Endothelial cell of umbilical vein (primary cell): ENCODE data around the gene ROPN1B. TPM values are rescaled to one million over a fixed set of nuclear protein-coding genes. Genes with fewer than 3 reads are reported as not detected.

ENCODE experiments used
- BruUV-seq: library from RNA; stranded (reverse); fragments of 400-500 nt; replicated peaks from 2 replicates; lab custom pipeline; 2021; lab: Mats Ljungman, UMichigan
- CTCF ChIA-PET: fragments of 300-600, 350-600 bp; sonication (Branson Sonifier 250); formaldehyde crosslinking; loops from one replicate; lab custom pipeline; 2021; ENCODE audit warnings: antibody characterized with exemption, inconsistent platforms; lab: Charles Lee
- POLR2A ChIA-PET: fragments of 300-600, 350-600 bp; sonication (Branson Sonifier 250); formaldehyde crosslinking; loops from one replicate; lab custom pipeline; 2021; ENCODE audit warnings: antibody characterized with exemption, inconsistent platforms; lab: Charles Lee
- DNase-seq: peaks from one replicate; pipeline ENCODE4 v3.0.0-alpha.2; 2011; ENCODE audit warnings: low read depth, low spot score
- FAIRE-seq: peaks from 2 replicates; lab custom pipeline; 2011; peaks lifted over from hg19 to GRCh38; lab: Jason Lieb, UNC
- H2AFZ ChIP-seq: 2 replicates; pipeline ENCODE4 v1.6.0; 2012; ENCODE audit warnings: low read depth, low read length, control low read depth, inconsistent platforms
- H3K27ac ChIP-seq: 2 replicates; pipeline ENCODE4 v1.5.1; 2011; ENCODE audit warnings: low read depth, mild to moderate bottlenecking, control low read depth, low read length, moderate library complexity; ENCODE audit not compliant: insufficient read depth
- H3K27me3 ChIP-seq, 2 experiments: 2 replicates each; pipeline versions ENCODE4 v1.6.0 to v1.6.1; 2011; ENCODE audit warnings: low read length in 2 of 2, mixed read lengths in 1 of 2; ENCODE audit not compliant: control insufficient read depth in 2 of 2, insufficient read depth in 2 of 2
- H3K36me3 ChIP-seq, 2 experiments: 2 replicates in 1 of 2; 3 replicates in 1 of 2; pipeline ENCODE4 v1.5.1; 2011; ENCODE audit warnings: low read length in 2 of 2, mild to moderate bottlenecking in 1 of 2, moderate library complexity in 1 of 2; ENCODE audit not compliant: control insufficient read depth in 2 of 2, insufficient read depth in 2 of 2; ENCODE audit errors: extremely low read depth in 1 of 2
- H3K4me1 ChIP-seq: 3 replicates; pipeline ENCODE4 v1.5.1; 2011; ENCODE audit warnings: mild to moderate bottlenecking, low read length; ENCODE audit not compliant: control insufficient read depth, insufficient read depth; ENCODE audit errors: extremely low read depth
- H3K4me2 ChIP-seq: 2 replicates; pipeline ENCODE4 v1.6.1; 2011; ENCODE audit warnings: low read length, control low read depth, mixed read lengths; ENCODE audit not compliant: insufficient read depth
- H3K4me3 ChIP-seq, 3 experiments: fragments of 200-600 bp in 1 of 3; sonication (generic), shearing (Covaris generic) in 1 of 3; replicated peaks in 1 of 3; 2 replicates each; pipeline ENCODE4 v1.5.1; 2011 to 2016; ENCODE audit warnings: control low read depth in 3 of 3, low read length in 3 of 3, mild to moderate bottlenecking in 2 of 3, inconsistent platforms in 1 of 3, low read depth in 1 of 3, moderate library complexity in 1 of 3; ENCODE audit not compliant: insufficient read depth in 1 of 3
- H3K79me2 ChIP-seq: 2 replicates; pipeline ENCODE4 v1.6.0; 2012; ENCODE audit warnings: low read length, inconsistent platforms; ENCODE audit not compliant: control insufficient read depth, insufficient read depth
- H3K9ac ChIP-seq: replicated peaks from 2 replicates; pipeline ENCODE3; 2011; ENCODE audit warnings: low read length, control low read depth; ENCODE audit not compliant: insufficient read depth; ENCODE audit errors: extremely low read depth
- H3K9me1 ChIP-seq: replicated peaks from 3 replicates; pipeline ENCODE4 v1.6.0; 2011; ENCODE audit warnings: mild to moderate bottlenecking, low read length; ENCODE audit not compliant: control insufficient read depth, insufficient read depth; ENCODE audit errors: extremely low read depth
- H3K9me3 ChIP-seq: replicated peaks from 2 replicates; pipeline ENCODE4 v1.5.1; 2012; ENCODE audit warnings: low read length, inconsistent platforms; ENCODE audit not compliant: control insufficient read depth, insufficient read depth
- H4K20me1 ChIP-seq: replicated peaks from 2 replicates; pipeline ENCODE3; 2011; ENCODE audit warnings: mild to moderate bottlenecking, low read length; ENCODE audit not compliant: control insufficient read depth, insufficient read depth; ENCODE audit errors: extremely low read depth
- CTCF ChIP-seq, 2 donors: IDR thresholded peaks; 1 replicate in 1 of 2; 2 replicates in 1 of 2; pipeline ENCODE4 v1.5.1; 2011; ENCODE audit warnings: low read length in 2 of 2, mild to moderate bottlenecking in 2 of 2, moderate library complexity in 2 of 2, control low read depth in 1 of 2, inconsistent platforms in 1 of 2, low read depth in 1 of 2; ENCODE audit not compliant: insufficient read depth in 1 of 2; ENCODE audit errors: extremely low read depth in 1 of 2
- EZH2 ChIP-seq: IDR thresholded peaks from 2 replicates; pipeline ENCODE4 v1.6.1; 2012; ENCODE audit warnings: borderline replicate concordance, low read depth, mild to moderate bottlenecking, moderate library complexity, low read length, inconsistent platforms; ENCODE audit not compliant: severe bottlenecking
- FOS ChIP-seq: IDR thresholded peaks from 2 replicates; pipeline ENCODE4 v1.6.1; 2011; ENCODE audit warnings: mild to moderate bottlenecking, low read length, moderate library complexity, borderline replicate concordance; ENCODE audit not compliant: insufficient read depth
- GATA2 ChIP-seq: IDR thresholded peaks from 2 replicates; pipeline ENCODE4 v1.7.0; 2011; ENCODE audit warnings: low read depth, mild to moderate bottlenecking, moderate library complexity, mixed read lengths, low read length; ENCODE audit not compliant: insufficient read length, insufficient read depth
- MYC ChIP-seq: IDR thresholded peaks from one replicate; pipeline ENCODE4 v1.6.1; 2011; ENCODE audit warnings: mild to moderate bottlenecking, low read depth, low read length
- POLR2AphosphoS5 ChIP-seq: IDR thresholded peaks from 2 replicates; pipeline ENCODE4 v1.6.1; 2012; ENCODE audit warnings: low read depth, mild to moderate bottlenecking, control low read depth, low read length, moderate library complexity; ENCODE audit not compliant: insufficient read depth
- dilution Hi-C: fragments of 300-500 bp; cut with MboI; formaldehyde crosslinking; loops from one replicate; pipeline ENCODE4 v1.15.0; 2019; ENCODE audit warnings: low sequenced_read_pairs; ENCODE audit not compliant: extremely low pct_ligation_motif_present
- intact Hi-C: fragments of 100-400 bp; cut with micrococcal nuclease; formaldehyde crosslinking; loops from one replicate; pipeline ENCODE4 v1.10.0; 2022
- polyA plus RNA-seq, 4 experiments: library from polyadenylated mRNA; depleted of rRNA in 3 of 4; stranded (reverse) in 3 of 4; unstranded in 1 of 4; fragments of >200 nt; gene quantifications; 2 replicates each; pipeline versions ENCODE4 v1.2.1 to v1.2.3, GENCODE V29; 2011 to 2012; ENCODE audit warnings: missing spikeins in 1 of 4
- total RNA-seq: library from RNA; stranded (reverse); gene quantifications from 2 replicates; pipeline ENCODE4 v1.2.3, GENCODE V29; 2021

The ROPN1B gene
- total and polyA plus RNA-seq, 2 donors (not counting 3 experiments of a cell fraction or from before 2014, with no cell fraction given) = not detected

DNA sequence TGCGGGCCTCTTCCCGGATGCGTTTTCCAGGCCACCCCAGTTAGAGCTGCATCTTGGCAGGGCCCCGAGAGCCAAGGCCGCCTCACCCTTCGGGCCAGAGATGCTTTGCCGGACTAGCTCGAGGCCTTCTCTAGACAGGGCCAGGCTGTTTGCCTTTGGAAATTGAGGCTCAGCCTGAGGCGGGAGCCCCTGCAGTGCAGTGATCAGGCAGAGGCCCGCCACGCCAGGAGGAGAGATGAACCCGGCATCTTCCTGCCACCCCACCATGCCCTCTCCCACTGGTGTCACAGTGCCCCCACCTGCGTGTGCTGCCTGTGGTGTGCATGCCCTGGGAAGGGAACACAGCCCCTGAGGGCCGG lies 8.9 kb upstream of the ROPN1B start:
- H3K36me3 ChIP-seq = no peaks in the 10 kb centered on the region
- no peaks in the 10 kb centered on the region for H3K4me1 ChIP-seq
- no TSS peak for BruUV-seq
- H3K27me3 ChIP-seq = peaks cover 3 to 4% of the 10 kb centered on the region in 2 experiments
- dilution Hi-C loops (no loop called here), intact Hi-C loops (no loop called here)
- no peak overlapping the region for H3K27ac ChIP-seq
- no peaks in the 10 kb centered on the region for H3K9me1 ChIP-seq
- CTCF ChIA-PET = no interaction called here
- no peak overlapping the region for H3K4me2 ChIP-seq
- H3K4me3 ChIP-seq = no peak overlapping the region
- no peaks in the 10 kb centered on the region for H4K20me1 ChIP-seq
- DNase-seq (no peak), FAIRE-seq (no peak)
- no peak for TF ChIP-seq MYC
- no peak for TF ChIP-seq POLR2AphosphoS5
- no peak for TF ChIP-seq FOS
- no peaks in the 10 kb centered on the region for H3K9me3 ChIP-seq
- POLR2A ChIA-PET = no interaction called here
- H3K9ac ChIP-seq = no peak overlapping the region
- no peak overlapping the region for H2AFZ ChIP-seq
- no peaks in the 10 kb centered on the region for H3K79me2 ChIP-seq

- Histone ChIP-seq H3K27ac (no peak overlapping the region), H3K4me1 (no peaks in the 10 kb centered on the region), H4K20me1 (no peaks in the 10 kb centered on the region), H3K36me3 (no peaks in the 10 kb centered on the region), H3K9me3 (no peaks in the 10 kb centered on the region), H3K9me1 (no peaks in the 10 kb centered on the region), H3K4me3 (no peak overlapping the region), H2AFZ (no peak overlapping the region), H3K27me3 (peaks cover 3 to 4% of the 10 kb centered on the region in 2 experiments), H3K4me2 (no peak overlapping the region), H3K79me2 (no peaks in the 10 kb centered on the region), H3K9ac (no peak overlapping the region)
- no peak for TF ChIP-seq GATA2
- no peak for TF ChIP-seq EZH2
- no peak for TF ChIP-seq CTCF (IDR thresholded peaks at IDR 0.05; ENCODE audit: extremely low read depth in 1 of 2, insufficient read depth in 1 of 2, low read depth in 1 of 2, low read length in 2 of 2)
- DNase-seq = no peak
- intact Hi-C loops = no loop called here
- dilution Hi-C loops = no loop called here
- no TSS peak for BruUV-seq
- CTCF ChIA-PET = no interaction called here
- no peak for FAIRE-seq
- POLR2A ChIA-PET = no interaction called here
Measured at GRCh38 chr3:125960456-125961288, 8.3 kb upstream of the ROPN1B start.
